Measurements from ENCODE around the gene MRPS35.

Gene MRPS35

DNA sequence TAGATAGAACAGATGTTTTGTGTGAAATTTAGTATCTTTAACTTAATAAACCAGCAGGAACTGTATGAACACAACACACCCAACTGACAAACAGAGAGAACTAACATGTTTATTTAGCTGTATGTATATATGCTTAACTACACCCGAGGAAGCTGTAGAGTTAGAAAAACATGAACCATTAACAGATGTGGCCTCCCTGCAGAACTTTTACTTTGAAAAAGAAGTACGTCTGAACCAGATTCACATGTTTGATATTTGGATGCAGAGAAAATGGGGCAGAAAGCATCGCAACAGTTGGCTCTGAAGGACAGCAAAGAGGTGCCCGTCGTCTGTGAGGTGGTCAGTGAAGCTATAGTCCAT lies 14.4 kb upstream of the MRPS35 start, which contains the start of gene REP15:
REP15 (plus strand) TSS at position 155 of the 360 bp plus-strand sequence; CDS start at position 271, 116 bp downstream.
- TF ChIP-seq POLR2AphosphoS5 (IDR thresholded peaks at IDR 0.05; ENCODE audit: borderline replicate concordance, low read depth, low read length) (no peak), FOXP2 (optimal IDR thresholded peaks at IDR 0.05; ENCODE audit: control extremely low read depth, extremely low read length, insufficient read depth) (no peak), EZH2 (IDR thresholded peaks at IDR 0.05) (no peak)
- no peak within 1 kb of the TSS for H3K9ac ChIP-seq (ENCODE audit: insufficient read length)

DNA sequence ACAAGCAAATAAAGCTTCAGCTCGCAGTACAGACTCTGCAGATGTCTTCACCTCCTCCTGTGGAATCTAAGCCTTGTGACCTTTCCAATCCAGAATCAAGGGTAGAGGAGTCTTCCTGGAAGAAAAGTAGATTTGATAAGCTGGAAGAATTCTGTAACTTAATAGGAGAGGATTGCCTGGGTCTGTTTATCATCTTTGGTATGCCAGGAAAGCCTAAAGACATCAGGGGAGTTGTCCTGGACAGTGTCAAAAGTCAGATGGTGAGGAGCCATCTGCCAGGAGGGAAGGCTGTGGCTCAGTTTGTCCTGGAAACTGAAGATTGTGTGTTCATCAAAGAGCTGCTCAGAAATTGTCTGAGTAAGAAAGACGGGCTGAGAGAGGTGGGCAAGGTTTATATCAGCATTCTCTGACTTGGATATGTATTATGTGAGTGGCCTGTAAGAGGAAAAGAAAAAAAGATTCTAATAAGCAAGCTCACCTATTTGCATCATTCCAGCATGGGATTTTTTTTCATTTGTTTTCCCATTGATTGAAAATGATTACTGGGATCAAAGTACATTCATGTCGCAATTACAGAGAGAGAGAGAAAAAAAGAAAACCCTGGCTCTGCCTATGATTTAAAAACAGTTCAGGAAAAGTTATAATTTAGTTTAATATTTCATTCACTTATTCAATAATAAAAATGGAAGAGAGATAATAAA lies 13.6 kb upstream of the MRPS35 start:
- no peak overlapping the region for H3K9ac ChIP-seq (ENCODE audit: insufficient read length)

More for the DNA sequence above, 14.4 kb upstream of the MRPS35 start, which contains the start of gene REP15:
- Histone ChIP-seq H3K9me3 (ENCODE audit: low read depth, low read length) (no peaks in the 10 kb centered on the region), H3K36me3 (ENCODE audit: insufficient read depth, low read length) (peaks cover 14% of the 10 kb centered on the region), H3K4me3 (no peak within 1 kb of the TSS), H3K27ac (no peak within 1 kb of the TSS)
- no peak for DNase-seq (ENCODE audit: low read depth, low spot score)

DNA sequence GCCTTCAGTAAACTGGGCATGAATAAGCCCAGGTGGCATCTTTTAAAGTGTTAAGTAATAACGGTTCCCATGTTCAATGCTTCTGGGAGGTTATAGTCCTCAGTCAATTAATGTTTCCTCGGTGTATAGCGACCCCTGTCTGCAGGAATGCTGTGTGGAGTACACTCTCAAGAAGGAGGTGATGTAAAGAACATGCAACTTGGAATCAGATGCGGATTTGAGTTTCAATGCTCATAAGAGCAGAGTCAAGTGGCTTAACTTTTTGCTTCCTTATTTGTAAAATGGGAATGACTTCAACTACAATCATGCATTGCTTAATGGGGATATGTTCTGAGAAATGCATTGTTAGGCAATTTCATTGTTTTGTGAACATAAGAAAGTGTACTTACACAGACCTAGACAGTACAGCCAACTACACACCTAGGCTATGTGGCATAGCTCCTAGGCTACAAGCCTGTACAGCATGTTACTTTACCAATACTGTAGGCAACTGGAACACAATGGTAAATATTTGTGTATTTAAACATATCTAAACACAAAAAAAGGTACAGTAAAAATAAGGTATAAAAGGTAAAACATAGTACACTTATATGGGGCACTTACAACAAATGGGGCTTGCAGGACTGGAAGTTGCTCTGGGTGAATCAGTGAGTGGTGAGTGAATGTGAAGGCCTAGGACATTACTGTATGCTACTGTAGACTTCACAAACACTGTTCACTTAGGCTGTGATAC lies 6.7 kb upstream of the MRPS35 start:
- no peak for TF ChIP-seq POLR2AphosphoS5 (IDR thresholded peaks at IDR 0.05; ENCODE audit: borderline replicate concordance, low read depth, low read length)
- TF ChIP-seq EZH2 (IDR thresholded peaks at IDR 0.05), result no peak
- TF ChIP-seq FOXP2 (optimal IDR thresholded peaks at IDR 0.05; ENCODE audit: control extremely low read depth, extremely low read length, insufficient read depth), result no peak
- H3K9me3 ChIP-seq (ENCODE audit: low read depth, low read length), result no peaks in the 10 kb centered on the region
- peak; percentile 76 for DNase-seq (ENCODE audit: low read depth, low spot score)
- peak overlapping the region; percentile 23 for H3K9ac ChIP-seq (ENCODE audit: insufficient read length)
- H3K4me3 ChIP-seq, result no peak overlapping the region
- H3K27ac ChIP-seq, result peak overlapping the region; percentile 58; the same call in 1 of the 2 replicates
- H3K36me3 ChIP-seq (ENCODE audit: insufficient read depth, low read length), result no peaks in the 10 kb centered on the region

More for the DNA sequence above, 13.6 kb upstream of the MRPS35 start:
- Histone ChIP-seq H3K36me3 (ENCODE audit: insufficient read depth, low read length) (peaks cover 9% of the 10 kb centered on the region; the same call in 1 of the 2 replicates), H3K9me3 (ENCODE audit: low read depth, low read length) (no peaks in the 10 kb centered on the region), H3K27ac (no peak overlapping the region), H3K4me3 (no peak overlapping the region)
- TF ChIP-seq POLR2AphosphoS5 (IDR thresholded peaks at IDR 0.05; ENCODE audit: borderline replicate concordance, low read depth, low read length), result no peak
- TF ChIP-seq FOXP2 (optimal IDR thresholded peaks at IDR 0.05; ENCODE audit: control extremely low read depth, extremely low read length, insufficient read depth), result no peak
- TF ChIP-seq EZH2 (IDR thresholded peaks at IDR 0.05), result no peak
- no peak for DNase-seq (ENCODE audit: low read depth, low spot score)

DNA sequence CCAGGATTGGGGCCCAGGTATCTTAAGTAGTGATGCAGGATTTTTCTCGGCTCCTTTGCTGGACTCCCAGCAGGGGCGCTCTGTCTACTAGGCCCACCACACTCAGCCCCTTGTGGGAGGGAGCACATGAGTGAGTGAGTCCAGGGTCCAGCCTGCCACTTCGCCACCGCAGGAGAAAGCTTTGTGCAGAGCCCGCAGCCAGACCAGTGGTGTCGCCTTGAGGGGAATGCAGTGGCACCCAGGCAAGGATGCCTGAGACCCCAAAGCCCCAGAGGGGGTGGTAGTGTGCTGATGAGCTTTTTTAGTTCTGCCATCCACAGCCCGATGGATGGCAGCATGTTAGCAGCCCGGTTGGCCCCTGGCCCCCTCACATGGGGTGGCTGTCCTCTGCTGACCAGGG lies 5.4 kb upstream of the MRPS35 start:
- Histone ChIP-seq H3K4me3 (no peak overlapping the region), H3K9ac (ENCODE audit: insufficient read length) (no peak overlapping the region), H3K9me3 (ENCODE audit: low read depth, low read length) (no peaks in the 10 kb centered on the region), H3K27ac (no peak overlapping the region), H3K36me3 (ENCODE audit: insufficient read depth, low read length) (no peaks in the 10 kb centered on the region)
- DNase-seq (ENCODE audit: low read depth, low spot score), result no peak
- TF ChIP-seq POLR2AphosphoS5 (IDR thresholded peaks at IDR 0.05; ENCODE audit: borderline replicate concordance, low read depth, low read length) (no peak), EZH2 (IDR thresholded peaks at IDR 0.05) (no peak), FOXP2 (optimal IDR thresholded peaks at IDR 0.05; ENCODE audit: control extremely low read depth, extremely low read length, insufficient read depth) (no peak)

GRCh38 chr12:27707216-27707615 lies 3.4 kb upstream of the MRPS35 start:
- no peak overlapping the region for H3K4me3 ChIP-seq
- H3K9me3 ChIP-seq (ENCODE audit: low read depth, low read length), result no peaks in the 10 kb centered on the region
- no peak for DNase-seq (ENCODE audit: low read depth, low spot score)
- TF ChIP-seq EZH2 (IDR thresholded peaks at IDR 0.05), result no peak
- TF ChIP-seq POLR2AphosphoS5 (IDR thresholded peaks at IDR 0.05; ENCODE audit: borderline replicate concordance, low read depth, low read length), result no peak
- TF ChIP-seq FOXP2 (optimal IDR thresholded peaks at IDR 0.05; ENCODE audit: control extremely low read depth, extremely low read length, insufficient read depth), result no peak
- H3K9ac ChIP-seq (ENCODE audit: insufficient read length), result no peak overlapping the region
- H3K27ac ChIP-seq, result no peak overlapping the region
- H3K36me3 ChIP-seq (ENCODE audit: insufficient read depth, low read length), result no peaks in the 10 kb centered on the region

DNA sequence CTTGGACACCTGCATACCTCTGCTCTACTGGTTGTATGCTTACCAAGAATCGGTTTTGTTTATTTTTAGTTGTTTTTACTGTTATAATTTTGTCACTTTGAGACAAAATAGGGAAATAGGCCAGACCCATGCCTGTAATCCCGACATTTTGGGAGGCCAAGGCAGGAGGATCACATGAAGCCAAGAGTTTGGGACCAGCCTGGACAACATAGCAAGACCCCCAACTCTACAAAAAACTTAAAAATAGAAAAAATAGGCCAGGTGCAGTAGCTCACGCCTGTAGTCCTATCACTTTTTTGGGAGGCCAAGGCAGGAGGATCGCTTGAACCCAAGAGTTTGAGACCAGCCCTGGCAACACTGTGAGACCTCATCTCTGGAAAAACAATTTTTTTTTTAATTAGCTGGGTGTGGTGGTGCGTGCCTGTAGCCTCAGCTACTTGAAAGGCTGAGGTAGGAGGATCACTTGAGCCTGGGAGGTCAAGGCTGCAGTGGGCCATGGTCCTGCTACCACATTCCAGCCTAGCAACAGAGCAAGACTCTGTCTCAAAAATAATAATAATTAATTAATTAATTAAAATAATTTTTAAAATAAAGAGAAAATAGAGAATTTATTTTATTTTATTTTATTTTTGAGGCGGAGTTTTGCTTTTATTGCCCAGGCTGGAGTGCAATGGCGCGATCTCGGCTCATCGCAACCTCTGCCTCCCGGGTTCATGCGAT lies 1.3 kb upstream of the MRPS35 start:
- Histone ChIP-seq H3K9ac (ENCODE audit: insufficient read length) (no peak overlapping the region), H3K9me3 (ENCODE audit: low read depth, low read length) (no peaks in the 10 kb centered on the region), H3K36me3 (ENCODE audit: insufficient read depth, low read length) (peaks cover 4% of the 10 kb centered on the region; the same call in 1 of the 2 replicates), H3K27ac (no peak overlapping the region), H3K4me3 (no peak overlapping the region)
- no peak for DNase-seq (ENCODE audit: low read depth, low spot score)
- TF ChIP-seq POLR2AphosphoS5 (IDR thresholded peaks at IDR 0.05; ENCODE audit: borderline replicate concordance, low read depth, low read length) (no peak), EZH2 (IDR thresholded peaks at IDR 0.05) (no peak), FOXP2 (optimal IDR thresholded peaks at IDR 0.05; ENCODE audit: control extremely low read depth, extremely low read length, insufficient read depth) (no peak)

DNA sequence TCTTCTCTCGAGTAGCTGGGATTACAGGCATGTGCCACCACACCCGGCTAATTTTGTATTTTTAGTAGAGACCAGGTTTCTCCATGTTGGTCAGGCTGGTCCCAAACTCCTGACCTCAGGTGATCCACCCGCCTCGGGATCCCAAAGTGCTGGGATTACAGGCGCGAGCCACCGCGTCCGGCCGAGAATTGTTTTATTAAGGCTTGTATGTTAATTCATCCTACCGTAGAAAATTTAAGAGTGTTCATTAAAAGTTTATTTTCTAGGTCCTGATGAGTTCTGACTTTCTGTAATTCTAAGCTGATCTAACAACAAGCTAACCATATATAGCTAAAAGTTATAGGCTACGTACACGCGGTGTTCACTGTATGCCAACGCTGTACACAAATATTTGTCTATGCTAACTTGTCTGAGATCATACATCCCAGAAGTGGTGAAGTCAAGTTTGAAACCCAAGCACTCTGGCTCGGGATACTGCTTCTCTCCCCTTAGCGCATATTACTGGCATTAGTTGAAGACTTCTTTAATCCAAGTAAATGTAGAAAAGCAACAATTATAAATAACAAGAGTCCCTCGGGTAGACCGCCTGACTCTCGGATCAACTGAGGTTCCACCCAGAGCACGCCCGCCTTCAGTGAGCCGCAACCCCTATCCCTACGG lies 570 bp upstream of the MRPS35 start:
- H3K36me3 ChIP-seq (ENCODE audit: insufficient read depth, low read length), result peaks cover 9% of the 10 kb centered on the region; the same call in 1 of the 2 replicates
- peak overlapping the region; percentile 91 for H3K9ac ChIP-seq (ENCODE audit: insufficient read length)
- H3K27ac ChIP-seq, result peak overlapping the region; percentile 74
- peak; percentile 40 for DNase-seq (ENCODE audit: low read depth, low spot score)
- H3K9me3 ChIP-seq (ENCODE audit: low read depth, low read length), result no peaks in the 10 kb centered on the region
- peak overlapping the region; percentile 99 for H3K4me3 ChIP-seq
- TF ChIP-seq POLR2AphosphoS5 (IDR thresholded peaks at IDR 0.05; ENCODE audit: borderline replicate concordance, low read depth, low read length) (no peak), EZH2 (IDR thresholded peaks at IDR 0.05) (no peak), FOXP2 (optimal IDR thresholded peaks at IDR 0.05; ENCODE audit: control extremely low read depth, extremely low read length, insufficient read depth) (no peak)
